ENCODE measurements around the gene PLEKHA5.

Gene PLEKHA5

DNA sequence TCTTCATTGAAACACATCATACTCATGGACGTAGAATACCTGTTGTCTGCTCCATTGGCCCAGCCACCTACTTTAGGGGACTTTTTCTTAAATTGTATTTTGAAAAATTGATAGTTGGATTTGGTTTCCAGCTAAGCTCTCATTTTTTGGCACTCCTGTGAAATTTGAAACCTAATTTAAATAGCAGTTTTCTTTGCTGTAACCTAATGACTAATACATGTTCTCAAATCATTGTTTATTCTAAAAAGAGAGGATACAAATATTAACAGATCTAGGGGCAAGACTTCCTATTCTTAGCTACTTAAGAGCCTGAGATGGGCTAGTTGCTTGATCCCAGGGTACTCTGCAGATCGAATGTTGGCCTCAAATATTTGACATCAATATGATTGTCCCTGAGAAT is 78.9 kb downstream of the PLEKHA5 start:
- no peak overlapping the region for H3K18ac ChIP-seq (ENCODE audit: low read depth in 1 of 2, low read length in 2 of 2)
- H4K8ac ChIP-seq (ENCODE audit: low read length): no peak overlapping the region
- no peak overlapping the region for H4K91ac ChIP-seq (ENCODE audit: low read length)
- DNase-seq: no peak
- H3K9me3 ChIP-seq (ENCODE audit: control insufficient read depth, low read length): no peaks in the 10 kb centered on the region
- H3K27ac ChIP-seq (ENCODE audit: low read length, poor library complexity, severe bottlenecking): no peak overlapping the region
- no peak overlapping the region for H3K14ac ChIP-seq (ENCODE audit: low read length in 2 of 2)
- H3K27me3 ChIP-seq (ENCODE audit: control insufficient read depth in 1 of 2, insufficient read depth in 1 of 2, low read length in 2 of 2): no peaks in the 10 kb centered on the region
- H2BK120ac ChIP-seq (ENCODE audit: low read depth, low read length): no peak overlapping the region
- 83% methylated on average over 1 of the region's 2 CpGs for WGBS
- no peak overlapping the region for H2AFZ ChIP-seq (ENCODE audit: low read depth, low read length)
- no peak overlapping the region for H2AK5ac ChIP-seq (ENCODE audit: low read length, severe bottlenecking)
- peaks cover 19% of the 10 kb centered on the region for H3K79me1 ChIP-seq (replicated peaks; ENCODE audit: low read length, poor library complexity, severe bottlenecking)
- H3K4me3 ChIP-seq (ENCODE audit: insufficient read depth in 1 of 2, low read depth in 1 of 2, low read length in 2 of 2): no peak overlapping the region
- H3K9ac ChIP-seq (ENCODE audit: low read length): no peak overlapping the region
- no peak overlapping the region for H3K23ac ChIP-seq (ENCODE audit: low read length in 2 of 2)
- H3K4me2 ChIP-seq (ENCODE audit: low read length, poor library complexity, severe bottlenecking): no peak overlapping the region
- H2BK15ac ChIP-seq (ENCODE audit: low read depth, poor library complexity, severe bottlenecking): no peak overlapping the region
- H2BK12ac ChIP-seq (ENCODE audit: low read length in 2 of 2): no peak overlapping the region
- peaks cover 0 to 2% of the 10 kb centered on the region in 2 experiments for H3K36me3 ChIP-seq (ENCODE audit: control insufficient read depth in 1 of 2, insufficient read depth in 2 of 2, low read depth in 1 of 2, low read length in 2 of 2)
- H3K4ac ChIP-seq (ENCODE audit: low read depth in 1 of 2, low read length in 2 of 2): no peak overlapping the region
- H3K4me1 ChIP-seq (ENCODE audit: control insufficient read depth, insufficient read depth, low read depth, low read length): no peaks in the 10 kb centered on the region
- H2BK5ac ChIP-seq (ENCODE audit: low read depth, low read length, poor library complexity, severe bottlenecking): no peak overlapping the region

DNA sequence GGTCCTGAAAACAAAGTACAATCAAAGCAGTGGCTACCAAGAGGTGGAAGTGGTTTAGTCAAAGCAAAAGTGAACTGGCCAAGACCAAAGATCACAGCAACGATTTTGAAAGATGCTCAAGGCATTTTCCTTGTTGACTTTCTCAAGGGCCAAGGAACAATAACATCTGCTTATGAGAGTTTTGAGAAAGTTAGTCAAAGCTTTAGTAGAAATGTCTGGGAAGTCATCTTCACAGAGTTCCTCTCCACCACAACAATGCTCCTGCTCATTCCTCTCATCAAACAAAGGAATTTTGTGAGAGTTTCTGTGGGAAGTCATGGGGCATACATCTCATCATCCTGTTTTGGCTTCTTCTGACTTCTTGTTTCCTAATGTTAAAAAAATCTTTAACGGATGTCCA is 80.1 kb downstream of the PLEKHA5 start:
- Histone ChIP-seq H3K36me3 (ENCODE audit: control insufficient read depth in 1 of 2, insufficient read depth in 2 of 2, low read depth in 1 of 2, low read length in 2 of 2) (peaks cover 0 to 2% of the 10 kb centered on the region in 2 experiments), H3K14ac (ENCODE audit: low read length in 2 of 2) (no peak overlapping the region), H2AK5ac (ENCODE audit: low read length, severe bottlenecking) (no peak overlapping the region), H3K18ac (ENCODE audit: low read depth in 1 of 2, low read length in 2 of 2) (no peak overlapping the region), H2BK12ac (ENCODE audit: low read length in 2 of 2) (no peak overlapping the region), H3K9ac (ENCODE audit: low read length) (no peak overlapping the region), H2BK120ac (ENCODE audit: low read depth, low read length) (no peak overlapping the region), H3K27me3 (ENCODE audit: control insufficient read depth in 1 of 2, insufficient read depth in 1 of 2, low read length in 2 of 2) (no peaks in the 10 kb centered on the region), H3K4me3 (ENCODE audit: insufficient read depth in 1 of 2, low read depth in 1 of 2, low read length in 2 of 2) (no peak overlapping the region), H3K4me1 (ENCODE audit: control insufficient read depth, insufficient read depth, low read depth, low read length) (no peaks in the 10 kb centered on the region), H4K8ac (ENCODE audit: low read length) (no peak overlapping the region), H3K79me1 (replicated peaks; ENCODE audit: low read length, poor library complexity, severe bottlenecking) (peaks cover 20% of the 10 kb centered on the region), H2BK5ac (ENCODE audit: low read depth, low read length, poor library complexity, severe bottlenecking) (no peak overlapping the region), H3K4ac (ENCODE audit: low read depth in 1 of 2, low read length in 2 of 2) (no peak overlapping the region), H3K4me2 (ENCODE audit: low read length, poor library complexity, severe bottlenecking) (no peak overlapping the region), H2BK15ac (ENCODE audit: low read depth, poor library complexity, severe bottlenecking) (no peak overlapping the region), H3K27ac (ENCODE audit: low read length, poor library complexity, severe bottlenecking) (no peak overlapping the region), H3K9me3 (ENCODE audit: control insufficient read depth, low read length) (no peaks in the 10 kb centered on the region), H2AFZ (ENCODE audit: low read depth, low read length) (no peak overlapping the region), H3K23ac (ENCODE audit: low read length in 2 of 2) (no peak overlapping the region), H4K91ac (ENCODE audit: low read length) (no peak overlapping the region)
- 100% methylated on average over 2 of the region's 2 CpGs for WGBS
- DNase-seq: no peak

DNA sequence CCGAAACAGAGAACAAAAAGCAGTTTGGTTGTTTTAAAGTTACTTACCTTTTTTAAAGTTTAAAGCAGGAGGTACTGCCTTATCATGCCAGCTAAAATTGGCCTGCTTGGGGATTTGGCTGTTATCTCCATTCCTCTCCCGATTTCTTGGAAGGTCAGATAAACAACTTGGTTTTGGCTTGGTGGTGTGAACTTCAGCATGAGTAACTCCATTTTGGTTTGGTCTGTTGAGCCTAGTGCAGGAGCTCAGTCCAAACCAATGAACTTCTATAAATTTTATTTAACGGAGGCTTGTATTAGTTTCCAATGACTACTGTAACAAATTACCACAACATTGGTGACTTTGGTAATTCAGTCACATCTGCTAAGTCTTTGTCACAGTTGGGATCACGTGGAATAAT is 82.3 kb downstream of the PLEKHA5 start:
- H2AK5ac ChIP-seq (ENCODE audit: low read length, severe bottlenecking): no peak overlapping the region
- 80% methylated on average over 4 of the region's 4 CpGs for WGBS
- peaks cover 19% of the 10 kb centered on the region for H3K79me1 ChIP-seq (replicated peaks; ENCODE audit: low read length, poor library complexity, severe bottlenecking)

GRCh38 chr12:19212245-19212644 is 82.7 kb downstream of the PLEKHA5 start:
- Histone ChIP-seq H2BK120ac (ENCODE audit: low read depth, low read length) (no peak overlapping the region), H3K27ac (ENCODE audit: low read length, poor library complexity, severe bottlenecking) (no peak overlapping the region), H3K79me1 (replicated peaks; ENCODE audit: low read length, poor library complexity, severe bottlenecking) (peaks cover 20% of the 10 kb centered on the region), H2AK5ac (ENCODE audit: low read length, severe bottlenecking) (no peak overlapping the region), H4K91ac (ENCODE audit: low read length) (no peak overlapping the region), H3K9me3 (ENCODE audit: control insufficient read depth, low read length) (no peaks in the 10 kb centered on the region), H3K4me1 (ENCODE audit: control insufficient read depth, insufficient read depth, low read depth, low read length) (no peaks in the 10 kb centered on the region), H3K4me3 (ENCODE audit: insufficient read depth in 1 of 2, low read depth in 1 of 2, low read length in 2 of 2) (no peak overlapping the region), H4K8ac (ENCODE audit: low read length) (no peak overlapping the region), H2BK12ac (ENCODE audit: low read length in 2 of 2) (no peak overlapping the region), H3K4ac (ENCODE audit: low read depth in 1 of 2, low read length in 2 of 2) (no peak overlapping the region), H2AFZ (ENCODE audit: low read depth, low read length) (no peak overlapping the region), H3K14ac (ENCODE audit: low read length in 2 of 2) (no peak overlapping the region), H3K36me3 (ENCODE audit: control insufficient read depth in 1 of 2, insufficient read depth in 2 of 2, low read depth in 1 of 2, low read length in 2 of 2) (peaks cover 0 to 2% of the 10 kb centered on the region in 2 experiments), H3K4me2 (ENCODE audit: low read length, poor library complexity, severe bottlenecking) (no peak overlapping the region), H3K27me3 (ENCODE audit: control insufficient read depth in 1 of 2, insufficient read depth in 1 of 2, low read length in 2 of 2) (no peaks in the 10 kb centered on the region), H3K18ac (ENCODE audit: low read depth in 1 of 2, low read length in 2 of 2) (no peak overlapping the region), H3K23ac (ENCODE audit: low read length in 2 of 2) (no peak overlapping the region), H2BK15ac (ENCODE audit: low read depth, poor library complexity, severe bottlenecking) (no peak overlapping the region), H2BK5ac (ENCODE audit: low read depth, low read length, poor library complexity, severe bottlenecking) (no peak overlapping the region), H3K9ac (ENCODE audit: low read length) (no peak overlapping the region)
- 94% methylated on average over 7 of the region's 9 CpGs for WGBS
- DNase-seq: no peak

More for the DNA sequence above, 82.3 kb downstream of the PLEKHA5 start:
- H3K4me2 ChIP-seq (ENCODE audit: low read length, poor library complexity, severe bottlenecking): no peak overlapping the region
- H3K27me3 ChIP-seq (ENCODE audit: control insufficient read depth in 1 of 2, insufficient read depth in 1 of 2, low read length in 2 of 2): no peaks in the 10 kb centered on the region
- no peak overlapping the region for H2BK15ac ChIP-seq (ENCODE audit: low read depth, poor library complexity, severe bottlenecking)
- DNase-seq: no peak
- no peak overlapping the region for H3K14ac ChIP-seq (ENCODE audit: low read length in 2 of 2)
- H3K4me3 ChIP-seq (ENCODE audit: insufficient read depth in 1 of 2, low read depth in 1 of 2, low read length in 2 of 2): no peak overlapping the region
- no peak overlapping the region for H3K18ac ChIP-seq (ENCODE audit: low read depth in 1 of 2, low read length in 2 of 2)
- H3K9me3 ChIP-seq (ENCODE audit: control insufficient read depth, low read length): no peaks in the 10 kb centered on the region
- H3K4ac ChIP-seq (ENCODE audit: low read depth in 1 of 2, low read length in 2 of 2): no peak overlapping the region
- no peaks in the 10 kb centered on the region for H3K4me1 ChIP-seq (ENCODE audit: control insufficient read depth, insufficient read depth, low read depth, low read length)
- no peak overlapping the region for H4K8ac ChIP-seq (ENCODE audit: low read length)
- no peak overlapping the region for H2BK12ac ChIP-seq (ENCODE audit: low read length in 2 of 2)
- H2BK120ac ChIP-seq (ENCODE audit: low read depth, low read length): no peak overlapping the region
- H3K9ac ChIP-seq (ENCODE audit: low read length): no peak overlapping the region
- peaks cover 0 to 2% of the 10 kb centered on the region in 2 experiments for H3K36me3 ChIP-seq (ENCODE audit: control insufficient read depth in 1 of 2, insufficient read depth in 2 of 2, low read depth in 1 of 2, low read length in 2 of 2)
- H3K23ac ChIP-seq (ENCODE audit: low read length in 2 of 2): no peak overlapping the region
- H2BK5ac ChIP-seq (ENCODE audit: low read depth, low read length, poor library complexity, severe bottlenecking): no peak overlapping the region
- H3K27ac ChIP-seq (ENCODE audit: low read length, poor library complexity, severe bottlenecking): no peak overlapping the region
- H2AFZ ChIP-seq (ENCODE audit: low read depth, low read length): no peak overlapping the region
- no peak overlapping the region for H4K91ac ChIP-seq (ENCODE audit: low read length)

Data from mesenchymal stem cell (in vitro differentiated cells and primary cell).